H7 (cell line): ENCODE results near the gene MED7. TPM values are rescaled to one million over a fixed set of nuclear protein-coding genes. Genes with fewer than 3 reads are reported as not detected.

Source experiments
- DNase-seq: peaks from one replicate; pipeline ENCODE4 v3.0.0; 2012
- H3K27me3 ChIP-seq: 2 replicates; pipeline ENCODE4 v1.6.0; 2011; ENCODE audit warnings: mild to moderate bottlenecking, low read length; ENCODE audit not compliant: control insufficient read depth, insufficient read depth
- H3K36me3 ChIP-seq: replicated peaks from 2 replicates; pipeline ENCODE4 v1.5.1; 2011; ENCODE audit warnings: low read length; ENCODE audit not compliant: control insufficient read depth, insufficient read depth
- H3K4me3 ChIP-seq: 2 replicates; pipeline ENCODE4 v1.5.1; 2011; ENCODE audit warnings: low read depth, mild to moderate bottlenecking, control low read depth, low read length, moderate library complexity; ENCODE audit not compliant: insufficient read depth
- total RNA-seq: library from RNA; depleted of rRNA; stranded (reverse); fragments of >200 nt; shearing (Covaris generic); gene quantifications from 2 replicates; pipeline ENCODE4 v1.2.3, GENCODE V29; 2014

Gene MED7
- total RNA-seq, 1 experiment from 2014 or later, result 11.7 TPM

DNA sequence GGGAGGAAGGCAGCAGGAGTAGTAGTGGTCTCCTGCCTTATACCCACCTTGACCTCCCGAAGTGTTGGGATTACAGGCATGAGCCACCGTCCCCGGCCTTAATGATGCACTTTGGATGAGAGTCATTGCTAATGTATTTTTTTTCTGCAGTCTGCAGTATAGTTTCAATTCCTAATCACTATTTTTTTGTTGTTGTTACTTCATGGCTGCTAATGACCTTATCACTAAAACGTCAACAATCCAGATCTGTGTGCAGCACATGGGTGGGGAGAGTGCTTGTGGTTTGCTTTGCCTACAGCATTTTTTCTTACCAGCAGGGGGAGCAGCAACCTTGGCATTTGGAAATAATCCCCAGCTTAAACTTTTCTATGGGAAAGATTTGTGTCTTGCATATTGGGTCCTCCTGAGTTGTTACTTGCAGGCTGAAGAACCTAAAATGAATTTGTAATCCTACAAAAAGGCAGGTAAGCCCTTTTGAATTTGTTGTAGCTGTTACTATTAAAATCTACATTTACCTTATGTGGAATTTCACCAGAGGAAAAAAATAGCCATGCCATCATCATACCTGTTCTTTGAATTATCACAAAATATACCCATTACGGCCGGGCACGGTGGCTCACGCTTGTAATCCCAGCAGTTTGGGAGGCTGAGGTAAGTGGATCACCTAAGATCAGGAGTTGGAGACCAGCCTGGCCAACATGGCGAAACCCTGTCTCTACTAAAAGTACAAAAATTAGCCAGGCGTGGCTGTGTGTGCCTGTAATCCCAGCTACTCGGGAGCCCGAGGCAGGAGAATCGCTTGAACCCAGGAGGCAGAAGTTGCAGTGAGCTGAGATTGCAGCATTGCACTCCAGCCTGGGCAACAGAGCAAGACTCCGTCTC lies 6.3 kb upstream of the MED7 start:
- H3K27me3 ChIP-seq, result no peaks in the 10 kb centered on the region
- peak; percentile 61 for DNase-seq
- H3K36me3 ChIP-seq, result no peaks in the 10 kb centered on the region
- H3K4me3 ChIP-seq, result no peak overlapping the region

GRCh38 chr5:157143127-157143971 lies 684 bp upstream of the MED7 start:
- peak overlapping the region; percentile 95 for H3K4me3 ChIP-seq
- peaks cover 4% of the 10 kb centered on the region for H3K36me3 ChIP-seq
- no peaks in the 10 kb centered on the region for H3K27me3 ChIP-seq
- peak; percentile 57 for DNase-seq

GRCh38 chr5:157137691-157138090 lies 5.0 kb downstream of the MED7 start:
- Histone ChIP-seq H3K4me3 (no peak overlapping the region), H3K27me3 (no peaks in the 10 kb centered on the region), H3K36me3 (peaks cover 8% of the 10 kb centered on the region)
- no peak for DNase-seq

DNA sequence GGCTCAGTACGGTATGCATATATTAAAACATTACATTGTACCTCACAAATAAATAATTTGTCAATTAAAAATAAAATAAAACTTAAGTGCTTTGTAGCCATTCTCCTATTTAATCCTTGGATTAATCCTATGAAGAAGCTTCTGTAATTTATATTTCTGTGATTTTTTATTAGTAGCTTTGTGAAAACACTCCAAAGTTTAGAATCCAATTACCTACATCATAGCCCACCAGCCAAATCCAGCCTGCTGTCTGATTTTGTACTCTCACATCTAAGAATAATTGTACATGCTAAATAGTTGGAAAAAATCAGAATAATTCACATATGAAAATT lies 10.4 kb downstream of the MED7 start:
- no peak for DNase-seq
- Histone ChIP-seq H3K36me3 (no peaks in the 10 kb centered on the region), H3K27me3 (no peaks in the 10 kb centered on the region), H3K4me3 (no peak overlapping the region)

DNA sequence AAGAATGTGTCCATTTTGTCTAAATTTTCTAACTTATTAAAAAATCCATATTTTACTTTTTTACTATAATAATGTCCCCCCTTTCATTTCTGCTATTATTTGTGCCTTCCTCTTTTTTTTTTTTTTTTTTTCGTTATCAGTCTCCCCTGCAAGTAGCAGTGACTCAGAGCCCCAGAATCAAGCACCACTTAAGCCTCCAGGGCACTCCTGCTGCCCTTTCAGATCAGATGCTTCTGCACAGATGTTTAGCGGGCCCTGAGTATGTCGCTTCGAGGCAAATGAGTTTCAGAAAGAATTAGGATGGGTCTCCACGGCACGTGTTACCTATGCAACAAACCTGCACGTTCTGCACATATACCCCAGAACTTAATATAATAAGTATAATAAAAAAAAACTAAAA lies 11.7 kb downstream of the MED7 start:
- DNase-seq, result no peak
- Histone ChIP-seq H3K27me3 (no peaks in the 10 kb centered on the region), H3K36me3 (no peaks in the 10 kb centered on the region), H3K4me3 (no peak overlapping the region)

GRCh38 chr5:157121709-157122108 lies 21.0 kb downstream of the MED7 start:
- Histone ChIP-seq H3K4me3 (no peak overlapping the region), H3K36me3 (no peaks in the 10 kb centered on the region), H3K27me3 (no peaks in the 10 kb centered on the region)
- no peak for DNase-seq

- Histone ChIP-seq H3K27me3 (no peaks in the 10 kb centered on the region), H3K36me3 (no peaks in the 10 kb centered on the region), H3K4me3 (no peak overlapping the region)
- no peak for DNase-seq
Observed at GRCh38 chr5:157120102-157120501, 22.6 kb downstream of the MED7 start.

DNA sequence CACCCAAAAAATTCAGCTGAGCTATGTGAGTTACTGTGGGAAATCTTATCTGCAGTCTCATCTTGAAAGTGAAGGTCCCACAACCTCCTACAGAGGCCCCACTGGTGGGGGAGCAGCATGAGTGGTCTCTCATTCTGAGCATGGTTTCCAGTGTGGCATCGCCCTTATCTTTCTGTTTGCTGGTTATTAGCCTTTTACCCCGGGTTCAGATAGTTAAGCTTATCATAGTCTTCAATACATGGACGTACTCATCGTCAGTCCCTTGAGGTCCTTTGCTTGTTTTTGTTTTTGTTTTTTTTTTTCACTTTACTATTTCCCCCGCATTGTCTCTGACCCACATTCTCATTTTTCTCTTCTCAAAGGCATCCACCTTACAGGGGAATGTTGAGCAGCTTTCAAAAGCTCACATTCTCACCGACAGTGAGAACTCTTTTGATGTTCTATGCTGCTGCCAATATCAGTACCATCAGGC lies 26.1 kb downstream of the MED7 start:
- Histone ChIP-seq H3K4me3 (no peak overlapping the region), H3K36me3 (no peaks in the 10 kb centered on the region), H3K27me3 (no peaks in the 10 kb centered on the region)
- no peak for DNase-seq

DNA sequence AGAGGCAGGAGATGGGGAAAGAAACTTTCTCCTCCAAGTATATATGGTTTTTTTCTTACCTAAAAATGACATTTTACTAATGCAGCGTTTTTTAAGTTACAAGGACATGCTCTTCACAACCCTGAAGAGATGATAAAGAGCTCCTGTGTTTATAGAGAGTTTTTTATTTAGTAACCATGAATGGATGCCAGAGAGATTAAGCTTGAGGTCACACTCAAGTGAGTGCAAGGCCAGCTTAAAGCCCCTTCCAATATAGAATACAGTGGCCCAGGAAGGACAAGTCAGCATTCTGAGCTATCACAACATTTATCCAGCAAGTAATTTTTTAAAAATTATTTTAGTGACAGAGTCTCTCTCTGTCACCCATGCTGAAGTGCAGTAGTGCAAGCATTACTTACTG lies 27.2 kb downstream of the MED7 start:
- Histone ChIP-seq H3K27me3 (no peaks in the 10 kb centered on the region), H3K36me3 (no peaks in the 10 kb centered on the region), H3K4me3 (no peak overlapping the region)
- DNase-seq, result no peak

DNA sequence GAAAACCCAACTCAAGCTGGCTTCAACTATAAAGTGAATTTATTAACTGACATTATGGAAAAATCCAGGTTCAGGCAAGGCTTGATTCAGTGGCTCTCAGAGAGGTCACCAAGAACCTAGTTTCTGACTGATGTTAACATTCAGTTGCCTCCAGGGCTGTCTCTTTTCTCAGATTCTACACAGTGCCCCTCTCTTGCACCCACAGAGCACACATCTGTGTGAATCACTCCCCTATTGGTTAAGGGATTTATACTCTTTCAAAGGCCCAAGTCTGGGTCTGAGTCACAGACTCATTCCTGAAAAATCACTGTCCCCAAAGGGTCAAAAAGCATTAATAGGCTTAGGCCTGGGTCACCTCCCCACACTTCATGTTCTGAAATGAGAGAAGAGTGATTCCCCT lies 27.7 kb downstream of the MED7 start:
- DNase-seq, result no peak
- Histone ChIP-seq H3K4me3 (no peak overlapping the region), H3K27me3 (no peaks in the 10 kb centered on the region), H3K36me3 (no peaks in the 10 kb centered on the region)

DNA sequence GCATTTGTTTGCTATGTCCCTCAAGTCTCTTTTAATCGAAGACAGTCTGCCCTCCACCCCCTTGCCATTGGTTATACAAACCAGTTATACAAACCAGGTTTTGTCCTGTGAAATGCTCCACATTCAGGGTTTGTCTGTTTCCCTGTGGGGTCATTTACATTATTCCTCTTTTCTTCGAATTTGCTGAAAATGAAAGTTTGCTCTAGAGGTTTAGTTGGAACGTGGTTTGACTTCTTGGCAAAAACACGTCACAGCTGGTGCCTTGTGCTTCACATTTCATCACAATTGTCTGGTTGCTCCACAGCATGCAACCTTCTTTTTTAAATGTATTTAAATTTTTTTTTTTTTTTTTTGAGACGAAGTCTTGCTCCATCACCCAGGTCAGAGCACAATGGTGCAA lies 29.7 kb downstream of the MED7 start:
- Histone ChIP-seq H3K27me3 (no peaks in the 10 kb centered on the region), H3K4me3 (no peak overlapping the region), H3K36me3 (no peaks in the 10 kb centered on the region)
- no peak for DNase-seq

GRCh38 chr5:157109744-157110143 lies 32.9 kb downstream of the MED7 start:
- no peaks in the 10 kb centered on the region for H3K36me3 ChIP-seq
- no peaks in the 10 kb centered on the region for H3K27me3 ChIP-seq
- no peak for DNase-seq
- H3K4me3 ChIP-seq, result no peak overlapping the region

DNA sequence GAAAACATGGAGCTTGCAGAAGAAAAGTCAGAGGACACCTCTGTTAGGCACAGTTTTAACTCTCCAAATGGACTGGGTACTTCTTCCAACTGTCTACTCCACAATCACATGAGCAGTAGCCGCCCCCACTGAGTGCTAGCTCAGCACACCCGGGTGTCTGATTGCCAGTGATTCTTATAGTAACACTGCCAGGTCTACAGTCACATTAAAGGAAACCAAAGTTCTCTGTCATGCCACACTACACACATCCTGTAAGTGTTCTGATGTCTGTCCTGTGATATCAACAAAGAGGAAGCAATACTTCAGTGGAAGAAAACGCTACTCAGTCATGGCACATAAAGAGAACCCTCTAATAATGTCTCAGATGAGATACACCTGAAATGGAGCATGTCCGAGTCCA lies 33.7 kb downstream of the MED7 start, which contains the start of gene HAVCR2:
HAVCR2 (minus strand) TSS at position 69 of the 400 bp plus-strand sequence; CDS start at position 8, 61 bp downstream.
- no peak within 1 kb of the TSS for H3K4me3 ChIP-seq
- H3K36me3 ChIP-seq, result no peaks in the 10 kb centered on the region
- DNase-seq, result no peak
- no peaks in the 10 kb centered on the region for H3K27me3 ChIP-seq

DNA sequence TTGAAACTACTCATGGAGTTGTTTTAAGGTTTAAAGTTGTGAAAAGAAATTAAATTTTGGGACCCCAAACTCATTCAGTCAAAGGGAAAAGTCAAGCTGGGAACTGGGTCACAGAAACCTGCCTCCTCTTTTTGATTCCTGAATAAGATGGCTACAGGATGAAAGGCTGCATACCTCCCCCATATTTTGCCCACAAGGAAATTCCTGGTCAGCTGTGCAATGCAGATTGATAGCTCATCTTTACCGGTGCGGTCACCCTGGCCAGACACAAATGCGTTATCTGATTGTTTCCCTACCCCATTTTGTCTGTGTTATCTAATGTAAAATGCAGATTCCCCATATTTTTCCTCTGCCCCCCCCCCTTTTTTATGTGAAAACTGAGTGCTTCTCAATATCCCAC lies 35.2 kb downstream of the MED7 start:
- Histone ChIP-seq H3K36me3 (no peaks in the 10 kb centered on the region), H3K4me3 (no peak overlapping the region), H3K27me3 (no peaks in the 10 kb centered on the region)
- DNase-seq, result no peak
